Heart left ventricle (tissue), 13 donors: Measurements from ENCODE around the gene LTA4H.

Source experiments
- POLR2A ChIP-seq, 2 donors: fragments of 450-650 bp; IDR thresholded peaks; one replicate each; pipeline ENCODE4 v1.6.1; 2017; ENCODE audit warnings: antibody characterized with exemption in 2 of 2, mild to moderate bottlenecking in 2 of 2, moderate library complexity in 2 of 2
- TF ChIP-seq, protein P1 (sequence below), 12 donors: fragments of 200-600 bp; sonication (generic) in 4 of 12; IDR thresholded peaks; one replicate each; pipeline versions ENCODE4 v1.5.0 to v1.8.0; 2018 to 2022; ENCODE audit warnings: antibody characterized with exemption in 12 of 12, mild to moderate bottlenecking in 5 of 12
- donor health status: ischemic (EF 13 %, LVEDD 7.1; RV severe dilation, severe dysfunction).
- donor health status: DM: no; HTN: yes; CAD: no.
- donor health status: DM: no; HTN: no; CAD: no.
- donor health status: ischemic (EF 25% LVEDD 6.9; RV normal size, moderate dysfunction).
- donor health status: ischemic (EF 25% LVEDD 5.7; RV mildly dilated, moderate dysfunction).
- donor health status: ischemic (EF 35%, LVEDD 5.7; RV mildly dilated, moderate dysfunction).
- donor health status: nonischemic (EF 11% LVEDD 7.7; RV severe dilation, severe dysfunction).
- donor health status: DM: yes; HTN: yes; CAD: no.
- donor health status: PGD.
- donor health status: ischemic (EF 29% LVEDD 5.4; RV normal size, mild dysfunction).
- donor health status: nonischemic (EF 23%, LVEDD 6.1; RV moderate dilation, normal function).

GRCh38 chr12:96068636-96069035 is 33.2 kb upstream of the LTA4H start:
- TF ChIP-seq, protein P1, sequence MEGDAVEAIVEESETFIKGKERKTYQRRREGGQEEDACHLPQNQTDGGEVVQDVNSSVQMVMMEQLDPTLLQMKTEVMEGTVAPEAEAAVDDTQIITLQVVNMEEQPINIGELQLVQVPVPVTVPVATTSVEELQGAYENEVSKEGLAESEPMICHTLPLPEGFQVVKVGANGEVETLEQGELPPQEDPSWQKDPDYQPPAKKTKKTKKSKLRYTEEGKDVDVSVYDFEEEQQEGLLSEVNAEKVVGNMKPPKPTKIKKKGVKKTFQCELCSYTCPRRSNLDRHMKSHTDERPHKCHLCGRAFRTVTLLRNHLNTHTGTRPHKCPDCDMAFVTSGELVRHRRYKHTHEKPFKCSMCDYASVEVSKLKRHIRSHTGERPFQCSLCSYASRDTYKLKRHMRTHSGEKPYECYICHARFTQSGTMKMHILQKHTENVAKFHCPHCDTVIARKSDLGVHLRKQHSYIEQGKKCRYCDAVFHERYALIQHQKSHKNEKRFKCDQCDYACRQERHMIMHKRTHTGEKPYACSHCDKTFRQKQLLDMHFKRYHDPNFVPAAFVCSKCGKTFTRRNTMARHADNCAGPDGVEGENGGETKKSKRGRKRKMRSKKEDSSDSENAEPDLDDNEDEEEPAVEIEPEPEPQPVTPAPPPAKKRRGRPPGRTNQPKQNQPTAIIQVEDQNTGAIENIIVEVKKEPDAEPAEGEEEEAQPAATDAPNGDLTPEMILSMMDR (IDR thresholded peaks at IDR 0.05): no peak
- TF ChIP-seq POLR2A (IDR thresholded peaks at IDR 0.05): no peak
